IMR-90 (cell line): ENCODE results near the gene RAB27B. TPM values are rescaled to one million over a fixed set of nuclear protein-coding genes. Genes with fewer than 3 reads are reported as not detected.

ENCODE experiments used
- ATAC-seq: fragments of 200-7000 bp; cut with Tn5 transposase; 2 replicates; pipeline ENCODE4 v1.9.1; 2020; ENCODE audit warnings: low read depth, mild to moderate bottlenecking, moderate library complexity
- BruUV-seq: library from RNA; stranded (reverse); fragments of 400-500 nt; replicated peaks from 2 replicates; lab custom pipeline; 2021; lab: Mats Ljungman, UMichigan
- CTCF ChIA-PET: fragments of 300-600 bp; formaldehyde crosslinking; extraction: SDS; loops from one replicate; lab custom pipeline; 2021; ENCODE audit warnings: antibody characterized with exemption; lab: Yijun Ruan, JAX
- POLR2A ChIA-PET: fragments of 300-600 bp; sonication (Branson Sonifier 250); formaldehyde crosslinking; loops from one replicate; lab custom pipeline; 2022; ENCODE audit warnings: antibody characterized with exemption; ENCODE audit not compliant: unreplicated experiment; lab: Charles Lee
- DNase-seq: peaks from one replicate; pipeline ENCODE4 v3.0.0; 2013
- H2AFZ ChIP-seq: replicated peaks from 2 replicates; pipeline ENCODE3; 2013; ENCODE audit warnings: low read length, mild to moderate bottlenecking; ENCODE audit not compliant: poor library complexity
- H2AK5ac ChIP-seq: 2 replicates; pipeline ENCODE4 v1.6.1; 2013; ENCODE audit warnings: low read depth, low read length, inconsistent platforms
- H2AK9ac ChIP-seq: replicated peaks from 2 replicates; pipeline ENCODE3; 2013; ENCODE audit warnings: mild to moderate bottlenecking, low read depth, low read length, moderate library complexity; ENCODE audit not compliant: poor library complexity
- H2BK120ac ChIP-seq: 2 replicates; pipeline ENCODE4 v1.6.1; 2013; ENCODE audit warnings: low read depth, low read length, inconsistent platforms
- H2BK15ac ChIP-seq: 3 replicates; pipeline ENCODE4 v1.6.1; 2013; ENCODE audit warnings: low read depth, low read length, inconsistent platforms
- H2BK20ac ChIP-seq: 2 replicates; pipeline ENCODE4 v1.6.1; 2013; ENCODE audit warnings: low read depth, mild to moderate bottlenecking, inconsistent platforms, low read length, moderate library complexity
- H2BK5ac ChIP-seq: 2 replicates; pipeline ENCODE4 v1.6.1; 2013; ENCODE audit warnings: mild to moderate bottlenecking, low read depth, low read length, inconsistent platforms; ENCODE audit not compliant: poor library complexity, severe bottlenecking
- H3K14ac ChIP-seq: replicated peaks from 2 replicates; pipeline ENCODE4 v1.6.1; 2013; ENCODE audit warnings: low read depth, low read length, inconsistent platforms
- H3K18ac ChIP-seq: 2 replicates; pipeline ENCODE4 v1.6.1; 2013; ENCODE audit warnings: low read depth, low read length, control low read depth
- H3K23ac ChIP-seq: 2 replicates; pipeline ENCODE4 v1.6.1; 2013; ENCODE audit warnings: low read depth, low read length, inconsistent platforms
- H3K27ac ChIP-seq: 2 replicates; pipeline ENCODE4 v1.5.1; 2013; ENCODE audit warnings: mild to moderate bottlenecking, control low read depth, low read length; ENCODE audit not compliant: insufficient read depth
- H3K27me3 ChIP-seq: 2 replicates; pipeline ENCODE4 v1.6.1; 2013; ENCODE audit warnings: low read length; ENCODE audit not compliant: control insufficient read depth, insufficient read depth
- H3K36me3 ChIP-seq: 2 replicates; pipeline ENCODE4 v1.6.1; 2013; ENCODE audit warnings: low read length, mixed read lengths; ENCODE audit not compliant: control insufficient read depth, insufficient read depth
- H3K4ac ChIP-seq: 2 replicates; pipeline ENCODE4 v1.6.1; 2013; ENCODE audit warnings: low read depth, low read length, inconsistent platforms
- H3K4me1 ChIP-seq: 2 replicates; pipeline ENCODE4 v1.6.1; 2013; ENCODE audit warnings: low read length, mixed read lengths; ENCODE audit not compliant: control insufficient read depth, insufficient read depth
- H3K4me2 ChIP-seq: 2 replicates; pipeline ENCODE4 v1.6.1; 2013; ENCODE audit warnings: low read depth, mild to moderate bottlenecking, control low read depth, low read length, moderate library complexity
- H3K4me3 ChIP-seq: 2 replicates; pipeline ENCODE4 v1.5.1; 2013; ENCODE audit warnings: low read depth, mild to moderate bottlenecking, control low read depth, low read length, moderate library complexity; ENCODE audit not compliant: insufficient read depth
- H3K56ac ChIP-seq: 2 replicates; pipeline ENCODE4 v1.6.1; 2013; ENCODE audit warnings: low read length, inconsistent platforms; ENCODE audit not compliant: insufficient read depth; ENCODE audit errors: extremely low read depth
- H3K79me1 ChIP-seq, 2 experiments: 2 replicates each; pipeline ENCODE4 v1.6.1; 2013; ENCODE audit warnings: low read length in 2 of 2, inconsistent platforms in 1 of 2, low read depth in 1 of 2
- H3K9ac ChIP-seq: 2 replicates; pipeline ENCODE4 v1.6.1; 2013; ENCODE audit warnings: low read depth, low read length, control low read depth
- H3K9me1 ChIP-seq: 2 replicates; pipeline ENCODE4 v1.6.1; 2013; ENCODE audit warnings: low read length, inconsistent platforms; ENCODE audit not compliant: insufficient read depth
- H3K9me3 ChIP-seq: 2 replicates; pipeline ENCODE4 v1.6.1; 2013; ENCODE audit warnings: low read length; ENCODE audit not compliant: control insufficient read depth, insufficient read depth
- H4K20me1 ChIP-seq: 2 replicates; pipeline ENCODE4 v1.6.1; 2013; ENCODE audit warnings: low read length, inconsistent platforms; ENCODE audit not compliant: insufficient read depth
- H4K5ac ChIP-seq: 2 replicates; pipeline ENCODE4 v1.6.1; 2013; ENCODE audit warnings: mild to moderate bottlenecking, low read depth, low read length, control low read depth
- H4K8ac ChIP-seq, 2 experiments: 2 replicates each; pipeline ENCODE4 v1.6.1; 2013; ENCODE audit warnings: low read depth in 2 of 2, low read length in 2 of 2, control low read depth in 1 of 2, inconsistent platforms in 1 of 2
- H4K91ac ChIP-seq: 2 replicates; pipeline ENCODE4 v1.6.1; 2013; ENCODE audit warnings: low read depth, low read length, inconsistent platforms; ENCODE audit not compliant: insufficient read depth
- CHD1 ChIP-seq: IDR thresholded peaks from 2 replicates; pipeline ENCODE4 v1.6.1; 2012; ENCODE audit warnings: low read depth, low read length, improper control_type of control experiment
- MAZ ChIP-seq: IDR thresholded peaks from 2 replicates; pipeline ENCODE4 v1.6.1; 2012; ENCODE audit warnings: low read depth, mild to moderate bottlenecking, low read length, improper control_type of control experiment, moderate library complexity, borderline replicate concordance
- SMC3 ChIP-seq: fragments of 150-350 bp; IDR thresholded peaks from 2 replicates; pipeline ENCODE4 v1.6.1; 2016; ENCODE audit warnings: low read depth, mild to moderate bottlenecking, antibody characterized with exemption, low read length, moderate library complexity
- WGBS, 2 experiments: methylation state at CpG; one replicate each; pipeline versions ENCODE4 v1.1.5 to v1.1.7; 2013; ENCODE audit warnings: missing lambda C conversion rate in 2 of 2; ENCODE audit not compliant: insufficient read length in 1 of 2; ENCODE audit errors: extremely low coverage in 2 of 2; 5-methylcytosine and 5-hydroxymethylcytosine counted together
- dilution Hi-C: fragments of 300-500 bp; cut with HindIII; formaldehyde crosslinking; loops from one replicate; pipeline ENCODE4 v1.14.3; 2018; ENCODE audit warnings: low sequenced_read_pairs; ENCODE audit not compliant: unreplicated experiment
- in situ Hi-C: fragments of 300-500 bp; cut with MboI; formaldehyde crosslinking; loops from 3 replicates; pipeline ENCODE4 v1.14.3; 2019; ENCODE audit warnings: low sequenced_read_pairs, inconsistent platforms, mixed read lengths
- intact Hi-C: fragments of 100-400 bp; cut with micrococcal nuclease; formaldehyde crosslinking; loops from 2 replicates; pipeline ENCODE4 v1.10.0; 2022
- polyA plus RNA-seq, 3 experiments: library from polyadenylated mRNA; depleted of rRNA; stranded (reverse); fragments of >200 nt; gene quantifications; 2 replicates each; pipeline ENCODE4 v1.2.3, GENCODE V29; 2012; ENCODE audit warnings: low replicate concordance in 1 of 3
- total RNA-seq: library from RNA; depleted of rRNA; stranded (reverse); fragments of >200 nt; gene quantifications from 2 replicates; pipeline ENCODE4 v1.2.3, GENCODE V29; 2012
- TF ChIP-seq, protein P1 (sequence below): fragments of 150-350 bp; IDR thresholded peaks from 2 replicates; pipeline ENCODE4 v1.6.1; 2016; ENCODE audit warnings: low read depth, mild to moderate bottlenecking, low read length, moderate library complexity, borderline replicate concordance

RAB27B gene
- total and polyA plus RNA-seq, 2 of the 4 experiments (the other 2 are of a cell fraction), result 0.24 to 1.3 TPM

DNA sequence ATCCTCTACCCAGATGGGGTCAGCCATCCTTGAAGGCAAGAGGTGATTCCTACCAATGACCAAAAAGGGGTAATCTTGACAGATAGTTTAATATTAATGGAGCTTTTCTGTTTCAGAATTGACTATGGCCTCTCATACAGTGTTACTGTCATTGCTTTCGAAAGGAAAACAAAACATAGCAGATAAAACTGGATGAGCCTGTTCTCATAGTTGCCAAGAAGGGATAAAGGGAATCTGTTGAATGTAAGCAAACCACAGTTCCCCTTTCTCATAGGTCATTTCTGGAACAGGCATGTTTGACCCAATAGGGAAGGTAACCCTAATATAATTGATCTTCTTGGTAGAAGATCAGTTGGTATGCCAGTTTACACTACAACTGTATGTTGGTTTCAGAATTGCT is 1.6 kb downstream of the RAB27B start:
- DNase-seq, result no peak
- no peak overlapping the region for H3K18ac ChIP-seq
- intact Hi-C loops, result loop anchor here (2.0 to 5.0 kb wide), 3 partner anchors 15 to 153 kb away; no protein-coding TSS in a partner anchor

More for the DNA sequence above, 1.6 kb downstream of the RAB27B start:
- Histone ChIP-seq H4K8ac (no peak overlapping the region), H2AK9ac (no peak overlapping the region), H3K23ac (no peak overlapping the region), H3K14ac (no peak overlapping the region), H3K4me3 (no peak overlapping the region), H2AK5ac (no peak overlapping the region), H2BK20ac (no peak overlapping the region), H2AFZ (no peak overlapping the region), H3K9ac (no peak overlapping the region), H2BK120ac (no peak overlapping the region), H2BK5ac (no peak overlapping the region), H4K91ac (no peak overlapping the region), H3K9me1 (no peaks in the 10 kb centered on the region), H2BK15ac (no peak overlapping the region), H3K27ac (no peak overlapping the region), H3K56ac (no peak overlapping the region), H3K4me1 (0 out of 2 replicates have a peak, but pooled peaks cover 2% of the 10 kb centered on the region), H3K79me1 (no peaks in the 10 kb centered on the region), H4K5ac (no peak overlapping the region), H3K4ac (no peak overlapping the region), H4K20me1 (no peaks in the 10 kb centered on the region), H3K9me3 (no peaks in the 10 kb centered on the region), H3K4me2 (no peak overlapping the region), H3K36me3 (no peaks in the 10 kb centered on the region), H3K27me3 (no peaks in the 10 kb centered on the region; the same call in 1 of the 2 replicates)
- no TSS peak for BruUV-seq
- POLR2A ChIA-PET, result no interaction called here
- CTCF ChIA-PET, result no interaction called here
- ATAC-seq, result no peak
- dilution Hi-C loops (no loop called here), in situ Hi-C loops (no loop called here)
- no CpG with 5 or more reads among the region's 1 CpG for WGBS, 2 experiments
- TF ChIP-seq MAZ, result no peak
- no peak for TF ChIP-seq SMC3
- TF ChIP-seq, protein P1, sequence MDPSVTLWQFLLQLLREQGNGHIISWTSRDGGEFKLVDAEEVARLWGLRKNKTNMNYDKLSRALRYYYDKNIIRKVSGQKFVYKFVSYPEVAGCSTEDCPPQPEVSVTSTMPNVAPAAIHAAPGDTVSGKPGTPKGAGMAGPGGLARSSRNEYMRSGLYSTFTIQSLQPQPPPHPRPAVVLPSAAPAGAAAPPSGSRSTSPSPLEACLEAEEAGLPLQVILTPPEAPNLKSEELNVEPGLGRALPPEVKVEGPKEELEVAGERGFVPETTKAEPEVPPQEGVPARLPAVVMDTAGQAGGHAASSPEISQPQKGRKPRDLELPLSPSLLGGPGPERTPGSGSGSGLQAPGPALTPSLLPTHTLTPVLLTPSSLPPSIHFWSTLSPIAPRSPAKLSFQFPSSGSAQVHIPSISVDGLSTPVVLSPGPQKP, result no peak
- no peak for TF ChIP-seq CHD1
